ENCODE results near the gene ROCK1.
"Not testable (repeated sequence)": the region's sequence is repeated elsewhere in the genome, so short reads cannot be mapped to it uniquely, and the experiment has no call there.

Gene ROCK1

DNA sequence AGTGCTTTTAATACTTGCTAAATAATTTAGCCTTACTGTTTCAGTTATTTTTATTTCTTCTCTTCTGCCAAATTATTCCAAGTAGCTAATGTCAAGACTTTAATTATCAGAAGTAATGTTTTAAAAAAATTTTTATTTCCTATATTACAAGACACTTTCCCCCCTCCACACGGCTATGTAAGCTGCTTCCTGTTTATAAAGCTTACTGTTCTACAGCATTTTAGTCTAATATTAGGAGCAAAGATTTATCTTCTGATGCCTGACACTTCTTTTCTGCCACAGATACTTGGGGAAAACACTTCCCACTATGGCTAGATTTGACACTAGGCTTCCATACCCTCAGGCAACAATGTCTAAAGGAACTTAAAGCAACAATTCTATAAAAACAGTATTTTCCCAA lies 62.3 kb downstream of the ROCK1 start:
- no peak for DNase-seq

DNA sequence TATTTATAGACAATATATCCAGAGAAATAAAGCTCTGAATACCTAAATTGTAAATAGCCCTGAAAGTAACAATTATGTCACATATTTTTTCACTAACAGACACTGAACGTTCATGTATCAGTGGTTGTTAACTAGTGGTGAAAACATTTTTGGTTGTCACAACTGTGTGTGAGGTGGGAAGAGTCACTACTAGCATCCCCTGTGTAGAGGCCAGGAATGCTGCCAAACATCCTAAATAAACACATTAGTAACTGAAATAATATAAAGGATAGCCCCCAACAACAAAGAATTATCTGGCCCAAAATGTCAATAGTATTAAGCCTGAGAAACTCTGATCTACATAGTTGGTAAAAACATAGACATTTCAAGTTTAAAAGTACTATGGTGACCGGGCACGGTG lies 64.5 kb downstream of the ROCK1 start:
- DNase-seq: no peak

- no peak for DNase-seq
Observed at GRCh38 chr18:21040466-21040865, 71.1 kb downstream of the ROCK1 start.

DNA sequence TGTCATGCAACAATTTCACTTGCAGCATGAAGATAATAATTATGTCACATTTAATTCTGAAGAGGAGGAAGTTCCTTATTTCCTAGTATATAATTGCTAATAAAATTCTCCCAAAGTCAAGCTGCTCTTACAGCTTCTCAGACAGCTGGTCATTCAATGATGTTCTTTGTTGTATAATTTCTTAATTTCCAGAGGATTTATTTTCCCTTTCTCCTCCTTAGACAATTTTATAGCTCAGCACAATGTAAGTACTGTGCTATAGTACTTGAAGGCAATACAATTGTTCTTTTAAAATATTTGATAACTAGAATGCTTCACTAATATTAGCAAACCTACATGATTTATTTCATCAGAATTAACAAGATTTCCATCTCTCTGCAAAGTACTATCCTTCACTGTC lies 73.4 kb downstream of the ROCK1 start:
- no peak for DNase-seq

GRCh38 chr18:21031845-21032244 lies 79.8 kb downstream of the ROCK1 start:
- no peak for DNase-seq

DNA sequence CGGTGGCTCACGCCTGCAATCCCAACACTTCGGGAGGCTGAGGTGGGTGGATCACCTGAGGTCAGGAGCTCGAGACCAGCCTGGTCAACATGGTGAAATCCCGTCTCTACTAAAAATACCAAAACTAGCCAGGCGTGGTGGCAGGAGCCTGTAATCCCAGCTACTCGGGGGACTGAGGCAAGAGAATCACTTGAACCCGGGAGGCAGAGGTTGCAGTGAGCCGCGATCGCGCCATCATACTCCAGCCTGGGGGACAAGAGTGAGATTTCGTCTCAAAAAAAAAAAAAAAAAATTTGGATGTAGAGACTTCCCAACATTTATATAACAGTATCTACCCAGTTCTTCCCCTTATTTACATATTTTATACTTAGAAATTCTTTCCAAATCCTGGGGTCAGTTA lies 93.4 kb downstream of the ROCK1 start:
- DNase-seq: not testable (repeated sequence)

- DNase-seq: no peak
Observed at GRCh38 chr18:21012308-21012707, 99.3 kb downstream of the ROCK1 start.

DNA sequence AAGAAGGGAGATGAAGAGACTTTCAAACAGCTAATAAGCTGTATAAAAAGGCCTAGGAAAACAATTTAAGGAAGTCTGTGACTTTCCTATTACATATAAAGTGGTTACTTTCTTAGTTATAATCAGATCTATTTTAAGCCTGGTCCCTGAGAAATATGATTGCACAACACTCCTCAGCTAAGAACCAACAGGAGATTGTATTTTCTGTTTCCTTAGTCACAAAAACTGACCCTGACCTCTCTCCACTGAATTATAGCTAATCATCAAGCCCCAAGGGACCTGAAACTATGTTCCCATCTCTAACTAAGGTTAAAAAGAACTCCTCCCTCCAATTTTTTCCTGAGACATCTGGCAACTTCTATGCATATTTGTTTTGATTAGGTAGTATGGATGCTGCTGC lies 106.9 kb downstream of the ROCK1 start:
- DNase-seq: peak in 1 of 2 experiments; percentile 0

DNA sequence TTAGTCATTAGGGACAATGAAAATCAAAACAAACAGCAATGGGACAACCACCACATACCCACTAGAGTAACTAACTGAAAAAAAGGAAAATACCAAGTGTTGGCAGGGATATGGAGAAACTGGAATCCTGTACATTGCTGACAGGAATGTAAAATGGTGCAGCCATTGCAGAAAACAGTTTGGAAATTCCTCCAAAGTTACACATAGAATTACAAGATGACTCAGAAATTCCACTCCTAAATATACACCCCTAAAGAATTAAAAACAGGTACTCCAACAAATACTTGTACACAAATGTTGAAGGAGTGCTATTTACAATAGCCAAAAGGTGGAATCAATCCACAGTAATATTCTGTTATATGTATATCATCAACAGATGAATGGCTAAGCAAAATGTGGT lies 110.9 kb downstream of the ROCK1 start:
- DNase-seq: no peak

GRCh38 chr18:20997371-20997770 lies 114.2 kb downstream of the ROCK1 start:
- DNase-seq: no peak

DNA sequence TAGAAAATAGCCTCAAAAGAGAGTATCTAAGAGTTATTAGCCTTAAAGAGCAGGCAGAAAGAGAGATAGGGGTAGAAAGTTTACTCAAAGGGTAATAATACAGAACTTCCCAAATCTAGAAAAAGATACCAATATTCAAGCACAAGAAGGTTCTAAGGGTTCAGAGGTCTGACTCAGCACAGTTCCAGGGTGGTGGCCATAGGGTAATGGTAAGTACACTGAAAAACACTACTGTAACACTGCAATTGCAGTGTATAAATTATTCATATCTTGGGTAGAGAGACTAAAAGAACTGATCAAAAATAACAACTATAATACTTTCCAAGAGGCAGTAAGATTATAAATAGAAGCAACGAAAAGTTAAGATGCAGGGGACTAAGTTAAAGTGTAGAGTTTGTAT lies 115.2 kb downstream of the ROCK1 start:
- DNase-seq: no peak

GRCh38 chr18:20988726-20989125 lies 122.9 kb downstream of the ROCK1 start:
- DNase-seq: no peak

- DNase-seq: no peak
Observed at GRCh38 chr18:20975077-20975476, 136.5 kb downstream of the ROCK1 start.

- no peak for DNase-seq
Observed at GRCh38 chr18:20971886-20972267, 139.7 kb downstream of the ROCK1 start.

DNA sequence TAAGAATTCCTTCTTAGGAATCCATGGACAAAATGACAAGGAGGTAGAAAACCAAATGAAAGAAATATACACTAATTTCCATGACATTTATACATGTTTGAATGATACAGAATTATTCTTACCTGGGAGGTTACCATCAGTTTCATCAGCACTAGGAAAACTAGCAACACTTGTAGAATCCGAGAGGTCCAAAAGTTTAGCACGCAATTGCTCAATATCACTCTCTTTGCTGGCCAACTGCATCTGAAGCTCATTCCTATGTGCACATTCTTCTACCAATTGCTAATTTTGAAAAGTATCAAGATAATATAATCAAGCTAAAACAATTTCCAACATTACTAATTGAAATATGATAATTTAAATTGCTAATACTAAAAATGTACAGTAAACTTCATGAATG lies 144.8 kb downstream of the ROCK1 start:
- no peak for DNase-seq

DNA sequence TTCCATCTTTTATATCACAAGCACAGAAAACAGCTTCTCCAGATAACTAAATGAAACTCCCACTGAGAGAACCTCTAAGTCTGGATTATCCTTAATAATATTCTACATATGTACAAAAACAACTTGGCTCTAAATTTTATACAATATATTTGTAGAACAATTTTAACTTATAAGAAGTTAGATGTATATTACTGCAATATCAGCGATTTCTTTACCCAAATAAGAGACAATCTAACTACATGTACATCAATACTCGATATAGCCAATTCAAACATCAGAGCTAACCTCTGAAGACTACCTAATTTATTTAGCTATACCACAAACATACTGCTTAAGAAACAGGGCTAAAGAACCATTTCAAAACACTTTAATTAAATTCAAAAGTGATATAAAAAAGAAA lies 148.6 kb downstream of the ROCK1 start:
- no peak for DNase-seq

- no peak for DNase-seq
Observed at GRCh38 chr18:20960735-20961134, 150.9 kb downstream of the ROCK1 start.

- not testable (repeated sequence) for DNase-seq
Observed at GRCh38 chr18:20950827-20951226, 160.8 kb downstream of the ROCK1 start.

Measured in NCI-H1930 (cell line).